DND-41 (cell line): Measurements from ENCODE around the gene MRPS7.

Source experiments
- ATAC-seq: fragments of 200-7000 bp; cut with Tn5 transposase; 3 replicates; pipeline ENCODE4 v1.9.1; 2021; ENCODE audit warnings: low read depth; ENCODE audit not compliant: insufficient read depth
- DNase-seq: peaks from one replicate; pipeline ENCODE4 v3.0.0-alpha.2; 2020
- H2AFZ ChIP-seq: 2 replicates; pipeline ENCODE4 v1.6.0; 2012; ENCODE audit warnings: low read depth, low read length
- H3K27ac ChIP-seq: 2 replicates; pipeline ENCODE4 v1.5.1; 2012; ENCODE audit warnings: low read length, inconsistent platforms
- H3K27me3 ChIP-seq: fragments of 200-600 bp; sonication (generic); 2 replicates; pipeline ENCODE4 v1.6.0; 2012; ENCODE audit warnings: low read length, mild to moderate bottlenecking, inconsistent platforms; ENCODE audit not compliant: insufficient read depth, poor library complexity
- H3K36me3 ChIP-seq: 2 replicates; pipeline ENCODE4 v1.5.1; 2012; ENCODE audit warnings: low read length, inconsistent platforms; ENCODE audit not compliant: insufficient read depth
- H3K4me1 ChIP-seq: 2 replicates; pipeline ENCODE4 v1.5.1; 2012; ENCODE audit warnings: mild to moderate bottlenecking, low read length; ENCODE audit not compliant: insufficient read depth
- H3K4me2 ChIP-seq: 2 replicates; pipeline ENCODE4 v1.6.0; 2012; ENCODE audit warnings: mild to moderate bottlenecking, moderate library complexity, low read length, inconsistent platforms; ENCODE audit not compliant: insufficient read depth
- H3K4me3 ChIP-seq, 2 experiments: fragments of 200-600 bp in 1 of 2; shearing (Covaris generic) in 1 of 2; 2 replicates each; pipeline ENCODE4 v1.5.1; 2012 to 2016; ENCODE audit warnings: inconsistent platforms in 2 of 2, low read length in 2 of 2, mild to moderate bottlenecking in 2 of 2, low read depth in 1 of 2, moderate library complexity in 1 of 2
- H3K79me2 ChIP-seq: 2 replicates; pipeline ENCODE4 v1.6.0; 2012; ENCODE audit warnings: low read length, inconsistent platforms; ENCODE audit not compliant: insufficient read depth
- H3K9ac ChIP-seq: 2 replicates; pipeline ENCODE4 v1.6.0; 2012; ENCODE audit warnings: low read depth, mild to moderate bottlenecking, inconsistent platforms, low read length, moderate library complexity
- H3K9me3 ChIP-seq: 2 replicates; pipeline ENCODE4 v1.5.1; 2012; ENCODE audit warnings: low read length, moderate library complexity, mild to moderate bottlenecking, inconsistent platforms; ENCODE audit not compliant: insufficient read depth, severe bottlenecking
- H4K20me1 ChIP-seq: 2 replicates; pipeline ENCODE4 v1.6.0; 2012; ENCODE audit warnings: low read length; ENCODE audit not compliant: insufficient read depth
- CTCF ChIP-seq: IDR thresholded peaks from 2 replicates; pipeline ENCODE4 v1.5.1; 2012; ENCODE audit warnings: borderline replicate concordance, low read length, moderate library complexity, mild to moderate bottlenecking; ENCODE audit not compliant: poor library complexity, severe bottlenecking; ENCODE audit errors: extremely low read depth
- EZH2 ChIP-seq: IDR thresholded peaks from 3 replicates; pipeline ENCODE4 v1.6.1; 2012; ENCODE audit warnings: borderline replicate concordance, low read depth, mild to moderate bottlenecking, moderate library complexity, low read length, inconsistent platforms; ENCODE audit not compliant: severe bottlenecking

Gene MRPS7

GRCh38 chr17:75295201-75296158, 33.8 kb downstream of the MRPS7 start:
- no peaks in the 10 kb centered on the region for H3K27me3 ChIP-seq
- no peaks in the 10 kb centered on the region for H3K36me3 ChIP-seq
- H3K4me1 ChIP-seq: peaks cover 4% of the 10 kb centered on the region
- DNase-seq: no peak
- no peak overlapping the region for H3K9ac ChIP-seq
- no peaks in the 10 kb centered on the region for H3K79me2 ChIP-seq
- ATAC-seq: no peak
- H2AFZ ChIP-seq: no peak overlapping the region
- H3K4me3 ChIP-seq: no peak overlapping the region
- no peaks in the 10 kb centered on the region for H4K20me1 ChIP-seq
- no peak overlapping the region for H3K4me2 ChIP-seq
- H3K27ac ChIP-seq: no peak overlapping the region
- no peak for TF ChIP-seq EZH2
- TF ChIP-seq CTCF: no peak
- H3K9me3 ChIP-seq: no peaks in the 10 kb centered on the region

GRCh38 chr17:75300280-75300679, 38.6 kb downstream of the MRPS7 start:
- Histone ChIP-seq H3K4me2 (no peak overlapping the region), H3K4me1 (no peaks in the 10 kb centered on the region), H3K4me3 (no peak overlapping the region), H3K9me3 (no peaks in the 10 kb centered on the region), H4K20me1 (no peaks in the 10 kb centered on the region), H3K36me3 (no peaks in the 10 kb centered on the region), H3K27me3 (no peaks in the 10 kb centered on the region), H3K9ac (no peak overlapping the region), H2AFZ (no peak overlapping the region), H3K79me2 (no peaks in the 10 kb centered on the region), H3K27ac (no peak overlapping the region)
- no peak for TF ChIP-seq EZH2
- no peak for TF ChIP-seq CTCF
- no peak for ATAC-seq
- no peak for DNase-seq

GRCh38 chr17:75301049-75301448, 39.4 kb downstream of the MRPS7 start:
- no peak overlapping the region for H3K9ac ChIP-seq

More at GRCh38 chr17:75301049-75301448, 39.4 kb downstream of the MRPS7 start:
- no peak overlapping the region for H3K4me3 ChIP-seq
- H3K4me2 ChIP-seq: no peak overlapping the region
- DNase-seq: no peak
- H3K79me2 ChIP-seq: no peaks in the 10 kb centered on the region
- no peak overlapping the region for H2AFZ ChIP-seq
- no peaks in the 10 kb centered on the region for H3K27me3 ChIP-seq
- no peaks in the 10 kb centered on the region for H3K36me3 ChIP-seq
- H4K20me1 ChIP-seq: no peaks in the 10 kb centered on the region
- TF ChIP-seq EZH2 (no peak), CTCF (no peak)
- H3K4me1 ChIP-seq: no peaks in the 10 kb centered on the region
- ATAC-seq: no peak
- no peaks in the 10 kb centered on the region for H3K9me3 ChIP-seq
- H3K27ac ChIP-seq: no peak overlapping the region
